IgD-negative memory B cell (primary cell): ENCODE data around the gene RNU1-2. TPM values are rescaled to one million over a fixed set of nuclear protein-coding genes. Genes with fewer than 3 reads are reported as not detected.
"Not testable (repeated sequence)": the region's sequence is repeated elsewhere in the genome, so short reads cannot be mapped to it uniquely, and the experiment has no call there.

ENCODE experiments used
- H3K27ac Mint-ChIP-seq, 3 donors: one replicate each; pipeline ENCODE4 v1.8.0; 2020 to 2022; ENCODE audit warnings: mild to moderate bottlenecking in 3 of 3, mixed read lengths in 3 of 3, moderate library complexity in 1 of 3
- H3K27me3 Mint-ChIP-seq: one replicate; pipeline ENCODE4 v1.8.0; 2021; ENCODE audit warnings: mixed read lengths
- H3K36me3 Mint-ChIP-seq: one replicate; pipeline ENCODE4 v1.8.0; 2020; ENCODE audit warnings: mild to moderate bottlenecking, mixed read lengths
- H3K4me1 Mint-ChIP-seq, 3 donors: one replicate each; pipeline ENCODE4 v1.8.0; 2020 to 2022; ENCODE audit warnings: mixed read lengths in 3 of 3, mild to moderate bottlenecking in 1 of 3
- H3K4me3 Mint-ChIP-seq, 4 donors: one replicate each; pipeline ENCODE4 v1.8.0; 2020 to 2022; ENCODE audit warnings: mild to moderate bottlenecking in 4 of 4, mixed read lengths in 4 of 4, moderate library complexity in 3 of 4
- H3K9me3 Mint-ChIP-seq, 3 donors: one replicate each; pipeline ENCODE4 v1.8.0; 2020 to 2021; ENCODE audit warnings: mixed read lengths in 3 of 3, mild to moderate bottlenecking in 1 of 3
- polyA plus RNA-seq: library from polyadenylated mRNA; unstranded; fragments of 300-500 nt; fragmentation: Illumina TruSeq; gene quantifications from one replicate; pipeline ENCODE4 v1.2.3, GENCODE V29; 2021

Gene RNU1-2
- polyA plus RNA-seq, 1 donor from 2014 or later, result not detected

- not testable (repeated sequence) for H3K27me3 Mint-ChIP-seq, H3K9me3 Mint-ChIP-seq, H3K36me3 Mint-ChIP-seq
- Mint-ChIP-seq H3K4me3 (peak overlapping the region in 1 of 4 donors; percentile 28), H3K27ac (peak overlapping the region in 2 of 3 donors; percentile 73 to 97), H3K4me1 (peaks cover 21 to 36% (median 29%) of the 10 kb centered on the region in 3 donors)
Measured at GRCh38 chr1:16898298-16898697, 2.5 kb downstream of the RNU1-2 start.

- H3K27me3 Mint-ChIP-seq, H3K4me3 Mint-ChIP-seq, H3K27ac Mint-ChIP-seq, H3K9me3 Mint-ChIP-seq, H3K36me3 Mint-ChIP-seq: not testable (repeated sequence)
- H3K4me1 Mint-ChIP-seq, result peaks cover 26 to 42% (median 35%) of the 10 kb centered on the region in 3 donors
Measured at GRCh38 chr1:16899020-16899419, 3.2 kb downstream of the RNU1-2 start.

GRCh38 chr1:16900751-16901150, 5.0 kb downstream of the RNU1-2 start:
- H3K27me3 Mint-ChIP-seq, result no peaks in the 10 kb centered on the region
- H3K27ac Mint-ChIP-seq, result peak overlapping the region; percentile 59 to 83 (median 74)
- H3K9me3 Mint-ChIP-seq, result no peaks in the 10 kb centered on the region
- H3K4me1 Mint-ChIP-seq, result peaks cover 25 to 38% (median 35%) of the 10 kb centered on the region in 3 donors
- peak overlapping the region in 2 of 4 donors; percentile 16 to 61 for H3K4me3 Mint-ChIP-seq
- no peaks in the 10 kb centered on the region for H3K36me3 Mint-ChIP-seq

GRCh38 chr1:16901371-16901770, 5.6 kb downstream of the RNU1-2 start:
- Mint-ChIP-seq H3K4me3 (peak overlapping the region in 3 of 4 donors; percentile 61 to 84 (median 75)), H3K4me1 (peaks cover 27 to 38% (median 30%) of the 10 kb centered on the region in 3 donors), H3K27ac (peak overlapping the region; percentile 59 to 83 (median 74))
- H3K36me3 Mint-ChIP-seq, H3K27me3 Mint-ChIP-seq, H3K9me3 Mint-ChIP-seq: not testable (repeated sequence)

DNA sequence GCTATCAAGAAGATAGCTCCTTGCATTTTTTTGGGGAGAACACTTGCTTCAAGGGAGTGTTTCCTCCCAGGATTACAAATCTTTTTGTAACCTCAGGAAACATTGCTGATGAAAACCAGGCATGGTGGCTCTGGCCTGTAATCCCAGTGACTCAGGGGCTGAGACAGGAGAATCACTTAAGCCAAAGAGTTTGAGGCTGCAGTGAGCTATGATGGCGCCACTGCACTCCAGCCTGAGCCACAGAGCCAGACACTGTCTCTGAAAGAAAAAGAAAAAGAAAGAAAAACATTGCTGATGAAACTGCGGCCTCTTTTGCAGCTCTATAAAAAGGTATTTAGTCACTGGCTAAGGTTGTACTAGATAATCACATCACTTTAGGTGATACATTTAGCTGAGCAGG, 7.3 kb downstream of the RNU1-2 start:
- H3K9me3 Mint-ChIP-seq, result peaks cover 0 to 7% (median 0%) of the 10 kb centered on the region in 3 donors
- H3K4me3 Mint-ChIP-seq, result no peak overlapping the region
- no peaks in the 10 kb centered on the region for H3K27me3 Mint-ChIP-seq
- H3K4me1 Mint-ChIP-seq, result peaks cover 18 to 29% (median 27%) of the 10 kb centered on the region in 3 donors
- no peaks in the 10 kb centered on the region for H3K36me3 Mint-ChIP-seq
- no peak overlapping the region for H3K27ac Mint-ChIP-seq

GRCh38 chr1:16903458-16903796, 7.6 kb downstream of the RNU1-2 start:
- peaks cover 14 to 29% (median 26%) of the 10 kb centered on the region in 3 donors for H3K4me1 Mint-ChIP-seq
- H3K4me3 Mint-ChIP-seq, result no peak overlapping the region
- no peaks in the 10 kb centered on the region for H3K36me3 Mint-ChIP-seq
- H3K9me3 Mint-ChIP-seq, result peaks cover 0 to 7% (median 0%) of the 10 kb centered on the region in 3 donors
- no peak overlapping the region for H3K27ac Mint-ChIP-seq
- no peaks in the 10 kb centered on the region for H3K27me3 Mint-ChIP-seq

DNA sequence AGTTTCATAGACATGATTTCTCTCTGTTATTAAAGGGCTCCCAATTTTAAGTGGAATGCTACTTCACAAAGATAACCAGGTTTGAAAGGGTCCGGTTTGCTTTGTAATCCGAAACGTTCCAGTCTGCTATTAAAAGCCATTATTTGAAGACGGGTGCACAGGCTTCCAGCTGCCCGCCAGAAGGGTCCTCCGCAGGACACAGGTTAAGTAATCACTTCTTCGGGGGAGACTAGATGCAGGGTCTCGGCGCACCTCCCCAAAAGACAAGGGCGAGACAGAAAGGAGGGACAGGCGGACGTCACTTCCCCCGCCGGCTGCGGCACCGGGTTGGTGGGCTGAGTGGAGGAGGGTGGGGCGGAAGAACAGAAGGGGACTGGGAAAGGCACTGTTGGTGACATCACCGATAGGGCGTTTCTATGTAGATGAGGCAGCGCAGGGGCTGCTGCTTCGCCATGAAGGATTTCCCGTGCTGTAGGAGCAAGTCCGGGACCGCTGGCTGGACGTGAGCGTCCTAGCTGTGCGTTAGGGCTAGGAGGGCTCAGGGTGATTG, 8.9 kb downstream of the RNU1-2 start:
- Mint-ChIP-seq H3K27ac (no peak overlapping the region), H3K9me3 (peaks cover 0 to 7% (median 0%) of the 10 kb centered on the region in 3 donors), H3K4me1 (peaks cover 14 to 29% (median 26%) of the 10 kb centered on the region in 3 donors)

DNA sequence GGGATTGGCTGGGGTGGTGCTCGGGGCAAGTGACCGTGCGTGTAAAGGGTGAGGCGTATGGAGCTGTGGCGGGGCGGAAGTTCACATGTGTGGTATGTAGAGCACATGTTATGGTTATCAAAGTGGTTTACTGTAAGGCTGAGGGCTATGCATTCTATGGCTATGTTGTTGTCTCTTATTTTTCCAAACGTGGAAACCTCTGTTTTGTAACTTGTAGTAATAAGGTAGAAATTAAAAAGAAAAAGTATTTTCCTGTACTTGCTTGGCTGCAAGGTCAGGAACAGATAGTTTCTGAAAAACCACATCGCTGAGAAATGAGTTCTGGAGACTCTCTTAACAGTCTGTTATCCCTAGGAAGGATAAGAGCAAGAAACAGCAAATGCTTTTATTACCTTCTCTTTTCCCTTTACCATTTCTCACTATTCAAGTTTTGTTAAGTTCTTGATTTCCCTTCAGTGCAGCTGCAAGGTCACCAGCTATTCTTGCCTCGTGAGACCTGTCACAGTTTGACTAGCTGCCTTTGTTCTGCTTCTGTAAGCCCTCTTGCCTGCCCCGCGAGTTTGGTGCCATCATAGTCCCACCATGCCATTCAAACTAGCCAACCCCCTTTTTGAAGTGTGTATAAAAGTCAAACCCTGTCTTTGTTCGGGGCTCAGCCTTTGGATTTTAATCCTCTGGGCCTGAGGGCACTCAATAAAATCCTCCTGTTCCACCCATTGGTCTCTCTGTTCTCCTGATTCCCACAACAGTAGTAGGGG, 9.5 kb downstream of the RNU1-2 start:
- no peak overlapping the region for H3K27ac Mint-ChIP-seq
- H3K4me3 Mint-ChIP-seq, result no peak overlapping the region
- no peaks in the 10 kb centered on the region for H3K36me3 Mint-ChIP-seq
- H3K27me3 Mint-ChIP-seq, result no peaks in the 10 kb centered on the region
- H3K9me3 Mint-ChIP-seq, result peaks cover 0 to 7% (median 0%) of the 10 kb centered on the region in 3 donors
- H3K4me1 Mint-ChIP-seq, result peaks cover 18 to 31% (median 28%) of the 10 kb centered on the region in 3 donors

More for the DNA sequence above, 8.9 kb downstream of the RNU1-2 start:
- Mint-ChIP-seq H3K4me3 (no peak overlapping the region), H3K36me3 (no peaks in the 10 kb centered on the region), H3K27me3 (no peaks in the 10 kb centered on the region)

DNA sequence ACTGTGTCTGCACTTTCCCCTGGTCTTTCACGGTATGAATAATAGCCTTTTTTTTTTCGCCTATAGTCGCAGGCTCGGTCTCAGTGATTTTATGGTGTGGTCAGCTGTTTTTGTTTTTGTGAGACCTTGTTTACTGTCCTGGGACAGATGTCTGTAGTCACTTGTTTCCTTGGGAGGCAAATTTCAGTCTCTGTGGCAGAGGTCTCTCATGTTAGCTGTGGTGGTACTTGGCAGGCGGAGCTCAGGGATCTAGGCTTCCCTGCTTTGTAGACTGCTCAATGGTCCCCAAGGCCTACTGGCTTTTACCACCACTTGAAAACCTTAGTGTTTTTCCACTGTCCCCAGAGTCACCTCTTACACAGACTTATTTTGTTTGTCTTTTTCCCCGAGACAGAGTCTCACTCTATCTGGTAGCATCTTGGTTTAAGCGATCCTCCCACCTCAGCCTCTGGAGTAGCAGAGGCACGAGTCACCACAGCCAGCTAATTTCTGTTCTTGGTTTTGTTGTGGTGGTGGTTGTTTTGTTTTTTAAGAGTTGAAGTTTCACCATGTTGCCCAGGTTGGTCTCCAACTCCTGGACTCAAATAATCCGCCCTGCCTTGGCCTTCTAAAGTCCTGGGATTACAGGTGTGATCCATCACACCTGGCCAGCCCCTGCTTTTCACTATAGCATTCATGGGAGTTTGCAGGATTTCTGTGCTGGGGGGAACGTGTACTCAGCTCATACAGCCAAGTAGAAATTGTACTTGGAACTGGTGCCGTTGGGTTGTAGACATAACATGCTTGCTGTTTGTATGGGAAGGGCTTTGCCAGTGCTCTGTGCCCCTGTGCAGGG, 10.3 kb downstream of the RNU1-2 start:
- H3K4me1 Mint-ChIP-seq, result peaks cover 18 to 31% (median 22%) of the 10 kb centered on the region in 3 donors
- peak overlapping the region in 2 of 4 donors; percentile 15 to 59 for H3K4me3 Mint-ChIP-seq
- peaks cover 0 to 7% (median 0%) of the 10 kb centered on the region in 3 donors for H3K9me3 Mint-ChIP-seq
- H3K36me3 Mint-ChIP-seq, result no peaks in the 10 kb centered on the region
- peak overlapping the region in 1 of 3 donors; percentile 17 for H3K27ac Mint-ChIP-seq
- H3K27me3 Mint-ChIP-seq, result no peaks in the 10 kb centered on the region

- Mint-ChIP-seq H3K9me3 (peaks cover 0 to 7% (median 0%) of the 10 kb centered on the region in 3 donors), H3K27ac (no peak overlapping the region), H3K4me1 (peaks cover 11 to 25% (median 16%) of the 10 kb centered on the region in 3 donors), H3K4me3 (peak overlapping the region in 1 of 4 donors; percentile 15), H3K36me3 (no peaks in the 10 kb centered on the region), H3K27me3 (no peaks in the 10 kb centered on the region)
Measured at GRCh38 chr1:16906873-16907272, 11.1 kb downstream of the RNU1-2 start.

DNA sequence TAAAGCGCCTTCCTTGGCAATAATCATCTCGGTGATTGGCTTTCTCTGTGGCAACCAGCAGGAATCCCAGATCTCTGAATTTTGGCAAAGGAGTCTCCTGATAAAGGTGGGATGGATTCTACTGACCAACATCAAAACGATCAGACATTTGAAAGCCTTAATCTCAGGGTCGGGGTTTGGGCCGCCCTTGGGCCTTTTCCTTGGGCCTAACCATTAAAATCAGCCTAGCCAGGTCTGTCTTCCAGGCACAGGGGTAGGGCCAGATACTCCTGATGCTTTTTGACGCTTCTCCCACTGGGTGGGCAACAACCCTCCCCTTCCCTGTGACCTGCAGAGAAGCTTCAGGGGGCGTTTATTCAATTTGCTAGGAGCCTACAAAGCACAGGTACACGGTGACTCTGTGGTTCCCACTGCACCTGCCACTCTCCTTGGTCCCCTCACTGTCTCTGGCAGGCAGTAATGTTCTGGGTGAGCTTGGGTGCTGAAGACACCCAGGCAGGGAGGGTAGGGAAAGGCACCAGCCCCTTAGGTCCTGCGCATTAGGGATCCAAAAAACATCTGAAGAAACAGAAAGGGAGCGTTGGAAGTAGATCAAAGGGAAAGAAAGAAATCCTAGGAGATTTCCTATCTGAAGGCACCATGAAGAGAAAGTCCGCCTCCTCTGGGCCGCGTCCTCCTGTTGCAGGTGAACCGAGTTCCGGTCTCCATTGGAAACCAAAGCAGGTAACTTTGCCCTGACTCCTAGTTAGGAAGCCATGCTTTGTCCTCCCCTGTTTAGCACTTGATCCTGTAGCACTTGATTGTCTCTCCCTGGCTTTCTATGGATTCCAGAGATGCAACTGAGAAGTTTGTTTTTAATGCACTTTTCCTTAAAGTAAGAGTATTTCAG, 12.3 kb downstream of the RNU1-2 start:
- peaks cover 18 to 27% (median 19%) of the 10 kb centered on the region in 3 donors for H3K4me1 Mint-ChIP-seq
- H3K4me3 Mint-ChIP-seq, result peak overlapping the region in 2 of 4 donors; percentile 11 to 61
- peaks cover 0 to 7% (median 0%) of the 10 kb centered on the region in 3 donors for H3K9me3 Mint-ChIP-seq
- no peaks in the 10 kb centered on the region for H3K27me3 Mint-ChIP-seq
- peak overlapping the region in 2 of 3 donors; percentile 5 to 14 for H3K27ac Mint-ChIP-seq
- H3K36me3 Mint-ChIP-seq, result no peaks in the 10 kb centered on the region

GRCh38 chr1:16911851-16912721, 16.3 kb downstream of the RNU1-2 start:
- H3K36me3 Mint-ChIP-seq, H3K9me3 Mint-ChIP-seq, H3K27me3 Mint-ChIP-seq: not testable (repeated sequence)
- H3K27ac Mint-ChIP-seq, result peak overlapping the region in 1 of 3 donors; percentile 88
- H3K4me3 Mint-ChIP-seq, result peak overlapping the region in 2 of 4 donors; percentile 87 to 94
- peaks cover 16 to 28% (median 24%) of the 10 kb centered on the region in 3 donors for H3K4me1 Mint-ChIP-seq

- H3K36me3 Mint-ChIP-seq, result not testable (repeated sequence)
- Mint-ChIP-seq H3K4me1 (peaks cover 16 to 28% (median 19%) of the 10 kb centered on the region in 3 donors), H3K27ac (peak overlapping the region in 2 of 3 donors; percentile 61 to 88)
Measured at GRCh38 chr1:16912742-16913141, 17.0 kb downstream of the RNU1-2 start.

More at GRCh38 chr1:16912742-16913141, 17.0 kb downstream of the RNU1-2 start:
- peak overlapping the region; percentile 82 to 94 (median 88) for H3K4me3 Mint-ChIP-seq
- H3K9me3 Mint-ChIP-seq, H3K27me3 Mint-ChIP-seq: not testable (repeated sequence)
